K562 (cell line): Measurements from ENCODE around the gene C1orf216. TPM values are rescaled to one million over a fixed set of nuclear protein-coding genes. Genes with fewer than 3 reads are reported as not detected.

Experiments used
- ATAC-seq: fragments of 200-7000 bp; cut with Tn5 transposase; 3 replicates; pipeline ENCODE4 v1.9.1; 2020; ENCODE audit warnings: moderate library complexity
- BruUV-seq: library from RNA; stranded (reverse); fragments of 400-500 nt; replicated peaks from 2 replicates; lab custom pipeline; 2021; lab: Mats Ljungman, UMichigan
- CTCF ChIA-PET: fragments of 300-600 bp; formaldehyde crosslinking; extraction: SDS; loops from one replicate; lab custom pipeline; 2021; ENCODE audit warnings: low intra/inter-chr PET ratio; lab: Yijun Ruan, JAX
- POLR2A ChIA-PET: fragments of 300-600, 350-650 bp; sonication (Branson Sonifier 250); formaldehyde crosslinking; extraction: SDS; loops from one replicate; lab custom pipeline; 2021; ENCODE audit warnings: antibody characterized with exemption, inconsistent platforms; lab: Yijun Ruan, JAX
- DNase-seq, 4 experiments: peaks; one replicate each; pipeline versions ENCODE4 v3.0.0 to v3.0.0-alpha.2; 2011 to 2018; ENCODE audit warnings: low spot score in 3 of 4, mixed read lengths in 3 of 4; ENCODE audit errors: extremely low read depth in 1 of 4
- FAIRE-seq: peaks from 2 replicates; lab custom pipeline; 2011; peaks lifted over from hg19 to GRCh38; lab: Jason Lieb, UNC
- H2AFZ ChIP-seq: 2 replicates; pipeline ENCODE4 v1.6.0; 2011; ENCODE audit warnings: low read depth, low read length, control low read depth, inconsistent platforms
- H3K27ac ChIP-seq: fragments of 200-600 bp; 3 replicates; pipeline ENCODE4 v1.8.0; 2011; ENCODE audit warnings: low read depth, mild to moderate bottlenecking, control low read depth, inconsistent platforms, low read length, moderate library complexity, mixed read lengths; ENCODE audit errors: extremely low read depth
- H3K27me3 ChIP-seq, 2 experiments: fragments of 300-600 bp in 1 of 2; 2 replicates in 1 of 2; 3 replicates in 1 of 2; pipeline versions ENCODE4 v1.6.0 to v1.8.0; 2011; ENCODE audit warnings: inconsistent platforms in 2 of 2, low read length in 2 of 2, mild to moderate bottlenecking in 1 of 2, mixed read lengths in 1 of 2, moderate library complexity in 1 of 2; ENCODE audit not compliant: control insufficient read depth in 2 of 2, insufficient read depth in 2 of 2
- H3K36me3 ChIP-seq: fragments of 300-600 bp; 3 replicates; pipeline ENCODE4 v1.8.0; 2011; ENCODE audit warnings: mild to moderate bottlenecking, low read length, inconsistent platforms; ENCODE audit not compliant: control insufficient read depth, insufficient read depth
- H3K4me1 ChIP-seq, 2 experiments: fragments of 200-600 bp in 1 of 2; replicated peaks in 1 of 2; 2 replicates in 1 of 2; 3 replicates in 1 of 2; pipeline versions ENCODE4 v1.5.1 to v1.8.0; 2011; ENCODE audit warnings: inconsistent platforms in 2 of 2, low read length in 2 of 2, mild to moderate bottlenecking in 1 of 2, mixed read lengths in 1 of 2, moderate library complexity in 1 of 2; ENCODE audit not compliant: control insufficient read depth in 2 of 2, insufficient read depth in 2 of 2
- H3K4me2 ChIP-seq: 2 replicates; pipeline ENCODE4 v1.6.1; 2011; ENCODE audit warnings: low read length, control low read depth, inconsistent platforms, mixed read lengths; ENCODE audit not compliant: insufficient read depth
- H3K4me3 ChIP-seq: fragments of 200-600 bp; sonication (generic), shearing (Covaris generic); 2 replicates; pipeline ENCODE4 v1.5.1; 2016; ENCODE audit warnings: control low read depth, inconsistent platforms
- H3K79me2 ChIP-seq: fragments of 200-600 bp; 3 replicates; pipeline ENCODE4 v1.8.0; 2011; ENCODE audit warnings: low read length, inconsistent platforms; ENCODE audit not compliant: control insufficient read depth, insufficient read depth
- H3K9ac ChIP-seq, 2 experiments: 2 replicates each; pipeline versions ENCODE4 v1.6.0 to v1.6.1; 2011; ENCODE audit warnings: low read depth in 2 of 2, low read length in 2 of 2, control low read depth in 1 of 2, inconsistent platforms in 1 of 2, mild to moderate bottlenecking in 1 of 2, mixed read lengths in 1 of 2; ENCODE audit not compliant: insufficient read depth in 1 of 2
- H3K9me1 ChIP-seq: one replicate; pipeline ENCODE4 v1.6.0; 2011; ENCODE audit warnings: inconsistent platforms, mild to moderate bottlenecking, low read length, moderate library complexity; ENCODE audit not compliant: control insufficient read depth, insufficient read depth
- H3K9me3 ChIP-seq: replicated peaks from 2 replicates; pipeline ENCODE4 v1.5.1; 2011; ENCODE audit warnings: low read depth, low read length, inconsistent platforms; ENCODE audit not compliant: control insufficient read depth, insufficient read depth
- H4K20me1 ChIP-seq: replicated peaks from 2 replicates; pipeline ENCODE4 v1.6.1; 2011; ENCODE audit warnings: low read length, inconsistent platforms, mixed read lengths; ENCODE audit not compliant: control insufficient read depth, insufficient read depth
- EP300 ChIP-seq: IDR thresholded peaks from 2 replicates; pipeline ENCODE4 v1.6.1; 2012; ENCODE audit warnings: low read length, improper control_type of control experiment
- HMG20B ChIP-seq: fragments of 250-450 bp; sonication (Bioruptor Pico); IDR thresholded peaks from 2 replicates; pipeline ENCODE4 v1.5.0; 2021; ENCODE audit warnings: mild to moderate bottlenecking
- JUND ChIP-seq, 2 experiments: IDR thresholded peaks; 2 replicates in 1 of 2; 3 replicates in 1 of 2; pipeline ENCODE4 v1.6.1; 2011; ENCODE audit warnings: borderline replicate concordance in 2 of 2, low read depth in 2 of 2, low read length in 2 of 2, improper control_type of control experiment in 1 of 2, missing biosample characterization in 1 of 2, missing genetic modification characterization in 1 of 2, missing genetic modification reagents in 1 of 2
- MAFK ChIP-seq: IDR thresholded peaks from 2 replicates; pipeline ENCODE4 v1.6.1; 2011; ENCODE audit warnings: low read length, improper control_type of control experiment
- MTA3 ChIP-seq: fragments of 450-650 bp; formaldehyde crosslinking; IDR thresholded peaks from 2 replicates; pipeline ENCODE4 v1.6.1; 2017; ENCODE audit warnings: mild to moderate bottlenecking, borderline replicate concordance
- RBM25 ChIP-seq: fragments of 200-400 bp; formaldehyde crosslinking; IDR thresholded peaks from 2 replicates; pipeline ENCODE4 v1.6.1; 2018; ENCODE audit warnings: low read length, low read depth, moderate library complexity; ENCODE audit not compliant: severe bottlenecking
- SIX5 ChIP-seq, 2 experiments: IDR thresholded peaks; 2 replicates each; pipeline ENCODE4 v1.6.1; 2011; ENCODE audit warnings: low read length in 2 of 2, borderline replicate concordance in 1 of 2, low read depth in 1 of 2, mild to moderate bottlenecking in 1 of 2, moderate library complexity in 1 of 2; ENCODE audit not compliant: insufficient read depth in 1 of 2
- ZKSCAN3 ChIP-seq: fragments of 250-450 bp; sonication (Bioruptor Pico); IDR thresholded peaks from 2 replicates; pipeline ENCODE4 v1.4.0; 2020
- ZNF41 ChIP-seq: fragments of 250-450 bp; sonication (Bioruptor Pico); conservative IDR thresholded peaks from 2 replicates; pipeline ENCODE4 v1.4.0; 2020; ENCODE audit warnings: mild to moderate bottlenecking
- WGBS: fragments of 100-300 bp; shearing (Covaris generic); methylation state at CpG from one replicate; pipeline ENCODE4 v1.1.6; 2016; ENCODE audit warnings: low coverage, mixed read lengths; ENCODE audit not compliant: insufficient coverage; ENCODE audit errors: missing lambda C conversion rate; 5-methylcytosine and 5-hydroxymethylcytosine counted together
- in situ Hi-C: fragments of 300-500 bp; cut with MboI; formaldehyde crosslinking; loops from 4 replicates; pipeline ENCODE4 v1.15.0; 2018; ENCODE audit warnings: inconsistent platforms, mixed read lengths
- intact Hi-C: fragments of 100-400 bp; cut with micrococcal nuclease; formaldehyde crosslinking; loops from 2 replicates; pipeline ENCODE4 v1.14.2; 2022
- polyA plus RNA-seq, 8 experiments: library from polyadenylated mRNA; depleted of rRNA in 4 of 8; stranded (reverse) in 5 of 8; unstranded in 3 of 8; fragments of >200 nt; fragmentation: Nextera tagmentation in 2 of 8; fragmentation: Illumina TruSeq in 1 of 8; extraction: Ambion mirVana in 2 of 8; extraction: Trizol in 1 of 8; gene quantifications; 2 replicates each; pipeline versions ENCODE4 v1.2.1 to v1.2.3, GENCODE V29; 2011 to 2014; ENCODE audit warnings: inconsistent platforms in 1 of 8, missing spikeins in 1 of 8
- total RNA-seq, 7 experiments: library from RNA; depleted of rRNA in 6 of 7; stranded (reverse); fragments of >200 nt in 6 of 7; fragmentation: Illumina TruSeq in 2 of 7; extraction: Trizol in 2 of 7; gene quantifications; 2 replicates each; pipeline versions ENCODE4 v1.2.1 to v1.2.3, GENCODE V29; 2011 to 2021; ENCODE audit warnings: low replicate concordance in 1 of 7
- TF ChIP-seq, protein P1 (sequence below): fragments of 450-650 bp; IDR thresholded peaks from 2 replicates; pipeline ENCODE4 v1.7.1; 2018; ENCODE audit warnings: mild to moderate bottlenecking, low read depth; ENCODE audit not compliant: partially characterized antibody

The C1orf216 gene
- total and polyA plus RNA-seq, 9 of the 15 experiments (the other 6 are each of a cell fraction or from before 2014, with no cell fraction given): 3.4 to 25.1 (median 15.0) TPM

DNA sequence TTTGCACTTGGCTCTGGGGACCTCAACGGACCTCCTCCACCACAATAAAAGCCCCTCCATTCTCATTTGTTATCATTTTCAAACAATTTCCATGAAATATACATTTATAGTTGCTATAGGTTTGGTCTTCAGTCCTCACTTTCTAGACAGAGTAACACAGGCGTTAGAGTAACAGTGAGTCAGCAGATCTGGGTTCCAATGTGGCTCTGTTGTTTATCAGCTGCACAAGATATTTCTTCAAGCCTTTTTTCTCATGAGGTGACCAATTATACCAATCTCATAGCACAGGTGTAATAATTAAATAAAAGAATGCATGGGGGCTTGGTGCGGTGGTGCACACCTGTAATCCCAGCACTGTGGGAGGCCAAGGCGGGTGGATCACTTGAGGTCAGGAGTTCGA lies 44.6 kb downstream of the C1orf216 start (continued):
- 0 out of 2 replicates have a peak, but pooled peaks have one; percentile 34 for TF ChIP-seq MTA3
- TF ChIP-seq MAFK: peak; percentile 95
- no peak for TF ChIP-seq SIX5 (IDR thresholded peaks at IDR 0.05; ENCODE audit: borderline replicate concordance in 1 of 2, insufficient read depth in 1 of 2, low read depth in 1 of 2, low read length in 2 of 2)
- TF ChIP-seq HMG20B: no peak
- TF ChIP-seq JUND (IDR thresholded peaks at IDR 0.05; ENCODE audit: borderline replicate concordance, low read depth, low read length): peak; percentile 36; the same call in 1 of the 2 replicates
- no peak for TF ChIP-seq JUND (tag; IDR thresholded peaks at IDR 0.05; ENCODE audit: borderline replicate concordance, low read depth, low read length)
- no peak for TF ChIP-seq ZKSCAN3 (CRISPR knock-in tag)
- TF ChIP-seq EP300: peak; percentile 41; the same call in 1 of the 2 replicates
- TF ChIP-seq ZNF41 (CRISPR knock-in tag): no peak

DNA sequence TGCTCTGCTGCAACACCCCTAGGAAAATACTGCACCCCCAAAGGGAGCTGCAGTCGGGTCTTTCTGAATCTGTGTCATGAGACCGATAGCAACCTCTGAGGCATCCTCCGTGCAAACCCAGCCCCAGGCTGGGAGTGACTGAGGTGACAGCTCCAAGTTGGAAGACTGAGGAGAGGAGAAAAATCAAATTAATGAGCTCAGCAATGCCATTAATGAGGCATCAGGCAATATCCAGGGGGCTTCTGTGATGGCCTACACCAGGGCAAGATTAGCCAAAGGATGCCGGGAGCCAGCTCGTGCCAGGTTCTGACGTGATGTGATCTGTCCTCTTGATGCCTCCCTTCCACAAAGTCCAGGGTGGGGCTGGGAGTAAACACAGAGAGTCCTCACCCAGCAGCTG lies 46.6 kb downstream of the C1orf216 start:
- no peak overlapping the region for H3K4me3 ChIP-seq
- ATAC-seq (no peak), DNase-seq (no peak), FAIRE-seq (no peak)
- in situ Hi-C loops (no loop called here), intact Hi-C loops (no loop called here)
- no TSS peak for BruUV-seq
- no peak overlapping the region for H3K9ac ChIP-seq
- TF ChIP-seq, protein P1, sequence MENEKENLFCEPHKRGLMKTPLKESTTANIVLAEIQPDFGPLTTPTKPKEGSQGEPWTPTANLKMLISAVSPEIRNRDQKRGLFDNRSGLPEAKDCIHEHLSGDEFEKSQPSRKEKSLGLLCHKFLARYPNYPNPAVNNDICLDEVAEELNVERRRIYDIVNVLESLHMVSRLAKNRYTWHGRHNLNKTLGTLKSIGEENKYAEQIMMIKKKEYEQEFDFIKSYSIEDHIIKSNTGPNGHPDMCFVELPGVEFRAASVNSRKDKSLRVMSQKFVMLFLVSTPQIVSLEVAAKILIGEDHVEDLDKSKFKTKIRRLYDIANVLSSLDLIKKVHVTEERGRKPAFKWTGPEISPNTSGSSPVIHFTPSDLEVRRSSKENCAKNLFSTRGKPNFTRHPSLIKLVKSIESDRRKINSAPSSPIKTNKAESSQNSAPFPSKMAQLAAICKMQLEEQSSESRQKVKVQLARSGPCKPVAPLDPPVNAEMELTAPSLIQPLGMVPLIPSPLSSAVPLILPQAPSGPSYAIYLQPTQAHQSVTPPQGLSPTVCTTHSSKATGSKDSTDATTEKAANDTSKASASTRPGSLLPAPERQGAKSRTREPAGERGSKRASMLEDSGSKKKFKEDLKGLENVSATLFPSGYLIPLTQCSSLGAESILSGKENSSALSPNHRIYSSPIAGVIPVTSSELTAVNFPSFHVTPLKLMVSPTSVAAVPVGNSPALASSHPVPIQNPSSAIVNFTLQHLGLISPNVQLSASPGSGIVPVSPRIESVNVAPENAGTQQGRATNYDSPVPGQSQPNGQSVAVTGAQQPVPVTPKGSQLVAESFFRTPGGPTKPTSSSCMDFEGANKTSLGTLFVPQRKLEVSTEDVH: no peak
- TF ChIP-seq RBM25: no peak
- POLR2A ChIA-PET: interaction anchor here (0.9 to 1.1 kb wide), 3 partner anchors 13 to 43 kb away, joined by 3 read pairs; no protein-coding TSS in a partner anchor
- peaks cover 5 to 8% of the 10 kb centered on the region in 2 experiments; a peak in 3 of 5 replicates for H3K4me1 ChIP-seq
- H3K27ac ChIP-seq: no peak overlapping the region
- no peaks in the 10 kb centered on the region for H4K20me1 ChIP-seq
- no peak overlapping the region for H2AFZ ChIP-seq
- CTCF ChIA-PET: no interaction called here
- WGBS: 34% methylated on average over 6 of the region's 6 CpGs
- no peaks in the 10 kb centered on the region for H3K36me3 ChIP-seq
- no peak overlapping the region for H3K4me2 ChIP-seq
- no peaks in the 10 kb centered on the region for H3K79me2 ChIP-seq
- H3K9me3 ChIP-seq: no peaks in the 10 kb centered on the region
- H3K27me3 ChIP-seq: peaks cover 10 to 14% of the 10 kb centered on the region in 2 experiments; a peak in 4 of 5 replicates
- H3K9me1 ChIP-seq: no peaks in the 10 kb centered on the region
